Stimulated activated CD4-positive, alpha-beta T cell treated with anti-CD3 and anti-CD28 coated beads, Interleukin-15, amount 100 ng/mL, for 24 hours (primary cell): ENCODE measurements around the gene NBAS.

Source experiments
- DNase-seq: peaks from one replicate; pipeline ENCODE4 v3.0.0-alpha.2; 2020

The NBAS gene

GRCh38 chr2:15588329-15588919 lies 27.3 kb upstream of the NBAS start:
- DNase-seq: peak; percentile 53

GRCh38 chr2:15584767-15585469 lies 23.8 kb upstream of the NBAS start:
- no peak for DNase-seq

GRCh38 chr2:15584316-15584715 lies 23.2 kb upstream of the NBAS start:
- DNase-seq: no peak

- DNase-seq: no peak
Observed at GRCh38 chr2:15583826-15584225, 22.7 kb upstream of the NBAS start.

- DNase-seq: no peak
Observed at GRCh38 chr2:15582710-15583357, 21.7 kb upstream of the NBAS start.

DNA sequence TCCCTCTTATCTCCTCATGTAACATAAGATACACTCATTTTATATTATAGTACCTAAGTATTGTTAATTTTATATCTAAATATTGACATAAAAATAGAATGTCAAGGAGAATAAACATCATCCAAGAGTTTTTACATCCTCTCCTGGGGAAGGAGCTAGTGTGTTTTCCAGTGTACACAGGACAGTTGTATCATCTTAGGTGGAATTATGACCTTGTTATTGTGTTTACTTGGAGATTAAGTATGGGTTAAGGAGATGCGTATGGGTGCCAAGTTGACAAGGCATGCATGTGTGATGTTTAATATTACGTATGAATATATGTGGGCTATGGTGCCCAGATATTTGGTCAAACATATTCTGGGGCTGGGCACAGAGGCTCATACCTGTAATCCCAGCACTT lies 19.3 kb upstream of the NBAS start:
- no peak for DNase-seq

GRCh38 chr2:15579641-15580040 lies 18.5 kb upstream of the NBAS start:
- no peak for DNase-seq

DNA sequence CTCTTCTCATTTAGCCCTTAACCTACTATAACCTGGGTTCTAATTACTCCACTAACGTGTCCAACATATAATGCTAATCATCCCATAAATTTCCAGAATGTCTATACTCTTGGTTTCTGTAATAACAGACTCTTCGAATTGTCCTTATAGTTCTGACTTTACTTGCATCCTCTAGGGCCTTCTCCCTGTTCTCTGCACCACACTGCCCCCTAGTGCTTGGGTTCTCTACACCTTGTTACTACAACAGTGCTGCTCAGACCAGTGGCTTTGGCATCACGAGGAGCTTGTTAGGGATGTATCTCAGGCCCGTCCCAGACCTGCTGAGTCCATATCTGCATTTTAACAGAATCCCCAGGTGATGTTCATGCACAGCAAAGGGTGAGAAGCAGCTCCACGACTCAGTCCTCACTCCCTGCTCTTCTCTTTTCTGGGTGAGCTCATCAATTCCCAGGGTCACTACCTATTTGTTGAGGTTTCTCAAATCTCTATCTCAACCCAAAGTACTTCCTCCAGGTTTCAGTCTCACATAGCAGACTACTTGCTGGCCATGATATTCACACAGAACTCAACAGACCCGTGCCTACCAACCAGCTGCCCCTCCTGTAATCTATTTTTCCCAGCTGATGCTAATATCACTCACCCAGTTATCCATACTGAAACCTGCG lies 16.1 kb upstream of the NBAS start:
- peak; percentile 94 for DNase-seq

GRCh38 chr2:15571729-15572128 lies 10.6 kb upstream of the NBAS start:
- DNase-seq: no peak

DNA sequence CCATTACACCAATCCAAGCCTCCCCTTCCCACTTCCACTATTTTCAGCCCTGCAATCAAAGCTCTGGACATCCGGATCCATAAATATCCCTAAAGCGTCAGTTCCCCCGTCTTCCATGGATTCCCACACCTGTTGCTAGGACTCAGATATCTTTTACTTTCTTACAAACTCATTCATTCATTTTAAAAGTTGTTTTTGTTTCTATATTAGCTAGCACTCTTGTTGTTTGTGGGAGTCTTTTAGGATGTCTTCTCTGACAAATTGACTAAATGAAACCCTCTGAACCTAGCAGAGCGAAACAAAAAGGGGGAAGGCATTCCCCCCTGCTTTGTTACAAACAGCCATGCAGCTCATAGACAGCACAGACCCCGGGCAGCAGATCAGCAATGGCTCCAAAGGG lies 9.0 kb upstream of the NBAS start:
- DNase-seq: no peak

DNA sequence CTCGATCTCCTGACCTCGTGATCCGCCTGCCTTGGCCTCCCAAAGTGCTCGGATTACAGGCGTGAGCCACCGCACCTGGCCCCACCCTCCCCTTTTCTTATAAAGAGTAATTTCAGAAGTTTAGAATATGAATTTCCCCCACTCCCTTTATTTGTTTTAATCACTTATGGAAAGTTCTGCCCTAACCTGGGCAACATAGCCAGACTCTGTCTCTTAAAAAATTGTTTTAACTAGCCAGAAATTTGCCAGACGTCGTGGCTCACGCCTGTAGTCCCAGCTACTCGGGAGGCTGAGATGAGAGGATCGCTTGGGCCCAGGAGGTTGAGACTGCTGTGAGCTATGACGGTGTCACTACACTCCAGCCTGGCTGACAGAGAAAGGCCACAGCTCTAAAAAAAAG lies 7.7 kb upstream of the NBAS start:
- no peak for DNase-seq

- DNase-seq: no peak
Observed at GRCh38 chr2:15566912-15567311, 5.8 kb upstream of the NBAS start.

- DNase-seq: no peak
Observed at GRCh38 chr2:15565994-15566671, 5.0 kb upstream of the NBAS start.

GRCh38 chr2:15565392-15565791 lies 4.3 kb upstream of the NBAS start:
- no peak for DNase-seq

GRCh38 chr2:15563227-15564100 lies 2.3 kb upstream of the NBAS start:
- DNase-seq: no peak

GRCh38 chr2:15562354-15563031 lies 1.4 kb upstream of the NBAS start:
- DNase-seq: no peak

DNA sequence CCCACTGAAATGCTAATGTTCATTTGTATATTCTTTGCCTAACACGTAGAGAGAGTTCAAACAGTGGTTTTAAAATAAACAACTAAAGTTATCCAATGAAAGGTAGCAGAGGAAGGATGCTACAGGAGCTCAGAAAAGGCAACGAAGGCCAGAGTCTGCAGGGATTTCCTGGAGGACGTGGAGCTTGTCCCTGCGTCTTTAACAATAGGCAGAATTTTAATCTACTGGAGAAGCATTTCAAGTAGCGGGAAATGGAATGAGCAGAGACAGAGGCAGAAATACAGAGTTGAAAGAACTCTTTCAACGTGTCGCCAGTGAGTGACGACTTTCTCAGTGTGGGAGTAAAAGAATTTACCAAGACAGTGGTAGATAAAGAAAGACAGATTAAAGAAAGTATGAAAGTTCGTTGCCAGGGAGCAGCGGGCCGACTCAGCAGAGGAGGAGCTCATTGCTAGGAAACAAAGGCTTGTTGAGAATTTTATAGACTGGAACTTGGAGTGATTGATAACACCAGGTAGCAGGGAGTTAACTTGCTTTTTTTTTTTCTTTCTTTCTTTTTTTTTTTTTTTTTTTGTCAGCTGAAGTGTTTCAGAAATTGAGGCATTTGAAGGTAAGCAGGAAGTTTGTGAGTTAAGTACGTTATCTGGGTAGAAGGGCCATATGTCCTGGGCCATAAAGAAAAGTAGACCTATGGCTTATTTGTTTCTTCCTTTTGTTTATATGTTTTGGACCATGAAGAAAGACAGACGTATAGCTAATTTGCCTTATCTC lies 625 bp upstream of the NBAS start:
- DNase-seq: peak; percentile 51

DNA sequence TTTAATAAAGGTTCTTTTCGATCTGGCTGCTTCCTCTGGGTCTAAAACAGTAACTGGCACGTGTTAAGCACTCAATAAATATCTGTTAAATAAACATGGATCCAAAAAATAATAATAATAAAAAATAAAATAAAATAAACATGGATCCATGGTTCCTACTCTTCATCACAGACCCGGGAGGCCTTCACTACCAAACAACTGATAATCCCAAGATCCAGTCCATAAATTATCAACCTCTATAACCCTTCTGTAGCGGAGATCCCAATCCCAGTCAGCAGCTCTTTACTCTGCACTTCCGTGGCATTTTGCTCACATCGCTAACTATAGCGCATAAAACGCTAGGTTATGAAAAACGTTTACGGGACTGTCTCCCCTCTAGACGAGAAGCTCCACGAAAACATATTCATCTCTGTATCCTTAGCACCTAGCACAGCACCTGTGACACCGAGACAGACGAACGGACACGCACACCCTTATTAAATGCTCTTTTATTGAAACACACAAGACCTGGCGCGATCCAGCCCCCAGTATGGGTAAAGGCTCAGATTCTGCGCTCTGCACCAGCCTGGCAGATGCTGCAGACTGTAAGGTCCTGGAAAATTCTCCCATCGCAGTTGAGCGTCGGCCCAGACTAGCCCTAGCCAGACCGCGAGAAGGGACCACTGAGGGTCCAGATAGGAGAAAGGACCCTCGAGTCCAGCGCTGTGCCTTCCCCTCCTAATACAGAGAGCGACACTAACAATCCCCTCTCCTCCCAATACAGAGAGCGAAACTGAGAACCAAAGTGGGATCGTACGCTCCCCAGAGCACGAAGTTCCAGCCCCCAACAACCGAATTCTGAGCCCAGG lies 770 bp downstream of the NBAS start:
- peak; percentile 24 for DNase-seq

- DNase-seq: no peak
Observed at GRCh38 chr2:15559379-15560139, 1.6 kb downstream of the NBAS start.
